Activated CD4-positive, alpha-beta T cell treated with anti-CD3 and anti-CD28 coated beads for 36 hours (primary cell): ENCODE data around the gene ADAM21. TPM values are rescaled to one million over a fixed set of nuclear protein-coding genes. Genes with fewer than 3 reads are reported as not detected.

Source experiments
- ATAC-seq: fragments of 200-7000 bp; cut with Tn5 transposase; one replicate; pipeline ENCODE4 v1.10.0; 2021; ENCODE audit warnings: mild to moderate bottlenecking, moderate library complexity
- CTCF ChIA-PET: fragments of 350-600 bp; sonication (Branson Sonifier 250); formaldehyde crosslinking; loops from one replicate; lab custom pipeline; 2021; ENCODE audit warnings: antibody characterized with exemption; lab: Charles Lee
- POLR2A ChIA-PET: fragments of 350-600 bp; sonication (Branson Sonifier 250); formaldehyde crosslinking; loops from one replicate; lab custom pipeline; 2021; ENCODE audit warnings: antibody characterized with exemption, inconsistent platforms; lab: Charles Lee
- DNase-seq: peaks from one replicate; pipeline ENCODE4 v3.0.0-alpha.2; 2020
- H3K27ac Mint-ChIP-seq: one replicate; pipeline ENCODE4 v1.8.0; 2021; ENCODE audit warnings: mixed read lengths
- H3K27me3 Mint-ChIP-seq: one replicate; pipeline ENCODE4 v1.8.0; 2021; ENCODE audit warnings: mixed read lengths
- H3K36me3 Mint-ChIP-seq: one replicate; pipeline ENCODE4 v1.8.0; 2021; ENCODE audit warnings: low read depth, mixed read lengths
- H3K4me1 Mint-ChIP-seq: one replicate; pipeline ENCODE4 v1.8.0; 2021; ENCODE audit warnings: mixed read lengths
- H3K4me3 Mint-ChIP-seq: one replicate; pipeline ENCODE4 v1.8.0; 2021; ENCODE audit warnings: mild to moderate bottlenecking, moderate library complexity, mixed read lengths
- H3K9me3 Mint-ChIP-seq: one replicate; pipeline ENCODE4 v1.8.0; 2021; ENCODE audit warnings: low read depth, mixed read lengths
- intact Hi-C, 2 experiments: fragments of 100-400 bp; cut with DNase I in 1 of 2; cut with micrococcal nuclease in 1 of 2; formaldehyde crosslinking; loops; one replicate each; pipeline versions ENCODE4 v1.14.2 to v1.15.1; 2022 to 2024; cut with DNase I, micrococcal nuclease
- total RNA-seq, 2 experiments: library from RNA; stranded (reverse); gene quantifications; one replicate each; pipeline ENCODE4 v1.2.3, GENCODE V29; 2021

ADAM21 gene
- total RNA-seq, 2 experiments from 2014 or later, result 0.09 to 0.11 TPM

DNA sequence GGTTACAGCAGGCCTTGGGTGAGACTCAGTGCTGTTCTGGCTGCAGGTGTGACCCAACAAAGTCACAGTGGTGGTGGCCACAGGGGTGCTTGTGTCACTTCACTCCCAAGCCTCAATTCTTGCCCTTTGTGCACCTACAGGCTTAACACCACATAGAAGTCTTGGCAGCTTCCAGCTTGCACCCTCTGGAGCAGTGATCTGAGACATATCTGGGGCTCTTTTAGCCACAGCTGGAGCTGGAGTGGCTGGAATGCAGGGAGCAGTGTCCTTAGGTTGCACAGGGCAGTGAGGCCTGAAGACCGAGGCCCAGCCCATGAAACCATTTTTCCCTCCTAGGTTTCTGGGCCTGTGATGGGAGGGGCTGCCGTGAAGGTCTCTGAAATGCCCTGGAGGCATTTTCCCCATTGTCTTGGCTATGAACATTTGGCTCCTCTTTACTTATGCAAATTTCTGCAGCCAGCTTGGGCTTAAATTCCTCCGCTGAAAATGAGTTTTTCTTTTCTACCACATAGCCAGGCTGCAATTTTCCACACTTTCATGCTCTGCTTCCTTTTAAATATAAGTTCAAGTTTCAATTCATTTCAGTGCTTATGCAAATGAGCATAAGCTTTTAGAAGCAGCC is 37.7 kb downstream of the ADAM21 start:
- CTCF ChIA-PET, result interaction anchor here (0.9 kb wide), 1 partner anchor 18 kb away, joined by 4 read pairs; no protein-coding TSS in a partner anchor
- no peak for DNase-seq
- H3K27ac Mint-ChIP-seq, result no peak overlapping the region
- POLR2A ChIA-PET, result no interaction called here
- ATAC-seq, result no peak
- intact Hi-C loops, result no loop called here
- peaks cover 21% of the 10 kb centered on the region for H3K9me3 Mint-ChIP-seq
- no peak overlapping the region for H3K4me3 Mint-ChIP-seq
- no peaks in the 10 kb centered on the region for H3K27me3 Mint-ChIP-seq
- no peaks in the 10 kb centered on the region for H3K4me1 Mint-ChIP-seq
- peaks cover 31% of the 10 kb centered on the region for H3K36me3 Mint-ChIP-seq

DNA sequence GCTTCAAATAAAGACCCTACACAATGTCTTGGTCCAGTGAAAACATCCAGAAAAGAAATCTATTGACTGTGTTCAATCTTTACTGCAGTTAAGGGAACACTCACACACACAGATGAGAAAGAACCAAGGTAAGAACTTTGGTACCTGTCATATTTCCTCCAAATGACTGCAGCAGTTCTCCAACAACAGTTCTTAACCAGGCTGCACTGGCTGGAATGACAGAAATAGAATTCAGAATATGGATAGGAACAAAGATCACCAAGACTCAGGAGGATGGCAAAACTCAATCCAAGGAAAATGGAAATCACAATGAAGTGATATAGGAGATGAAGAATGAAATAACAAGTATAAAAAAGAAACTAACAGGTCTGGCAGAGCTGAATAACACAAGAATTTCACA is 46.2 kb downstream of the ADAM21 start:
- Mint-ChIP-seq H3K4me3 (no peak overlapping the region), H3K27me3 (no peaks in the 10 kb centered on the region), H3K36me3 (peaks cover 6% of the 10 kb centered on the region), H3K9me3 (peaks cover 2% of the 10 kb centered on the region), H3K4me1 (no peaks in the 10 kb centered on the region), H3K27ac (no peak overlapping the region)
- no peak for ATAC-seq
- POLR2A ChIA-PET, result no interaction called here
- no peak for DNase-seq
- CTCF ChIA-PET, result interaction anchor here (0.7 kb wide), 1 partner anchor 670 kb away, joined by 4 read pairs; no protein-coding TSS in a partner anchor
- intact Hi-C loops, result no loop called here

Other genes starting within 250 kb of the ADAM21 start
- 10 to 100 TPM; 56.1 to 68.9 TPM for gene COX16, start 92.5 kb upstream of the ADAM21 start, total RNA-seq
- gene SYNJ2BP, start 35.1 kb upstream of the ADAM21 start, total RNA-seq, result 1 to 10 TPM; 7.5 to 8.2 TPM
- gene ADAM20, start 82.8 kb downstream of the ADAM21 start, total RNA-seq, result under 1 TPM; 0.14 to 0.23 TPM
- gene MED6, start 148.5 kb downstream of the ADAM21 start, total RNA-seq, result 10 to 100 TPM; 51.2 to 56.1 TPM
- gene TTC9, start 189.7 kb downstream of the ADAM21 start, total RNA-seq, result 1 to 10 TPM; 6.4 to 8.3 TPM